HT-29 (cell line): ENCODE results near the gene WNT2. TPM values are rescaled to one million over a fixed set of nuclear protein-coding genes. Genes with fewer than 3 reads are reported as not detected.

ENCODE experiments used
- small RNA-seq: library from RNA; depleted of rRNA; stranded (forward); fragments of <200 nt; gene quantifications from one replicate; pipeline ENCODE3, GENCODE V24; 2014
- total RNA-seq: library from RNA; depleted of rRNA; stranded (reverse); fragments of >200 nt; shearing (Covaris generic); gene quantifications from 2 replicates; pipeline ENCODE4 v1.2.3, GENCODE V29; 2014; rRNA removed

The WNT2 gene
- total RNA-seq, 1 experiment from 2014 or later, result not detected

Small RNAs within 50 kb of the gene (small RNA-seq; reads per million reads assigned to genes)
- not detected for gene MTCYBP6

Other genes starting within 250 kb of the WNT2 start
- gene ASZ1, start 104.4 kb upstream of the WNT2 start, total RNA-seq, result not detected in 2 replicates
- 34.2 and 39.9 TPM in 2 replicates for gene CFTR, start 157.0 kb upstream of the WNT2 start, total RNA-seq